ENCODE results near the gene KCTD17.

Gene KCTD17

DNA sequence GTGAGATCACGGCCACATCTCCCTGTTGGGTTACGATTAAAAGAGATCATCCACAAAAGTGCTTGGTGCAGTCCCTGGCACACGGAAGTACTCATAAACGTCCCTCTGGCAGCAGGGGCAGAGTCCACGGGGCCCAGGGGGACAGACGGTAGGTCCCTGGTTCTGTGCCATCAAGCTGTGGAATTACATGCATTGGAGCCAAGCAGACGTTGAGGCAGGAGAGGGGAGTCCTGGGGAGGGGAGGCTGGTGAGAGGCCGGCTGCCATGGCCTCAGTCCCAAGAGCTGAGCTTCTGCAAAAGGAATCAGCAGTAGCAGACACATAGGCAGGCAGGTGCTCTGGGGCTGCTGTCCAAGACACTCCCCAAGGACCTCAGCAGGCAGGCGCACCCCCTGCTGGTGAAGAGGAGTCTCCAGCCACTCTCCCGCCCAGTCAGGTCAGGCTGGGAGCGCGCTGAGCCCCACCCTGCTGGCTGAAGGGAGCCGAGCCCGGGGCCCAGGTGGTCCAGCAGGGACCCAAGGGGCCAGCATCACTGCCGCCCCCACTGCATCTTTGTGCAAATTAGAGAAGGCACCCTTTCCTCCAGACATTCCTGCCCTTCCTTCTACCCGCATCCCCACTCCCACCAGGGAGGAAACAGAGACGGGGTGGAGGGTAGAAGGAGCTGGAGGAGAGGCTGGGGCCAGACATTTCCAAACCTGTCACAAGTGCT, 7.6 kb upstream of the KCTD17 start:
- DNase-seq, result peak; percentile 59 to 71

DNA sequence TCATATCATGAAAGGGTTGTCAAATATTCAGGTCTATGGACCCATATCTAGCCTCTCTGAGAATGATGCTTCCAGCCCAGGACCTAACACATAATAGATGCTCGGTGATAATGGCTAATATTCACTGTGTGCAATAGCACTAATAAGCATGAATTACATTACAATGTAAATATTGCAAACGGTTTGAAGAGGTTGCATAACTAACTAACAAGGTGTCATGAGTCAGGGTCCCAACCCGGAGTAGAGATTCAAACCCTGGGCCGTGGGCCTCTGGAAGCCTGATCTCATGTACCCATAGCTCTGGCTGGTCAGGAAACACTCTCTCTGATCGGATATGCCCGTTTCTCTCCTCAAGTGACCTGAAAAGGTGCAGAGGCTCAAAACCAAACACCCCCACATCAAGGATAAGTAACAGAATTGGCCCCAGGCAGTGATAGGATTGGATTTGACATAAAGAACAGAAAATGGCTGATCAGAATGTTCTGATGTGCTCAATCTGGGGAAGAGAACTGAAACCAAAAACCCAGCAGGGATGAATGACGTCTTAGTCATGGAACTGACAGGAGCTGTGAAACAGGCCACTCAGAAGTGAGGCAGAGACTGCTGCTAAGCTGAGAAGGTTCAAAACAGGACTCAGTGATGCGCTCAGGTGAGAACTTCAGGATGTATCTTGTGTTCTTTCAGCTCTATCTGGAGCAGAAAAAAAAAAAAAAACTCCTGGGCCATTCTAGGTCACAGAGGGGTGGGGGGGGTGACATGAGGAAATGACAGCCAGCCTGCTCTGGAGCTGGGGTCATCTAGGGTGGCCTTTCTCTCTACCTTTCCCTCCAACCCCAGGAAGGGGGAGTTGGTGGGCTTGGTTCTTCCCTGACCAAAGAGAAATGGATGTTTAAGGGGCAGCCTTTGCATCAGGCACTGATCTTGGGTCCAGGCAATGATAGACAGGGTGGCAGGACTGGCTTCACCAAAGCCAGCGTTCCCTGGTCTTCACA, 6.6 kb upstream of the KCTD17 start:
- DNase-seq, result no peak

GRCh38 chr22:37045958-37046357, 5.6 kb upstream of the KCTD17 start:
- peak; percentile 54 to 64 for DNase-seq

- DNase-seq, result no peak
Observed at GRCh38 chr22:37046589-37046988, 5.0 kb upstream of the KCTD17 start.

DNA sequence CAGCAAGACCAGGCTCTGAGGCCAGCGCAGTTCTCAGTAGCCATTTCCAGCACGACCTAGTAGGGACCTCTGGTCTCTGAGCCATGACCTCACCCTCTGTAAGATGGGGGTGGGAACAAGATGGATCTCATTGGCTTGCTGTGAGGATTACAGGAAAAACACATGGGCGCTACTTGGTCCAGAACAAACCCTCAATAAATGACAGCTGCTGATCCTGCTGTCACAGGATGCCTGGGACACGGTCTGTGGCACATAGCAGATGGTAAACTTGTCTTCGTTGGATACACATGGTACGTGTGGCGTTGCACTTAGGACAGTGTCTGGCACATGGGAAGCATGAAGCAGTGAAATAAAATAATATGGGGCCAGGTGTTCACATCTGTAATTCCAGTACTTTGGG, 4.5 kb upstream of the KCTD17 start:
- DNase-seq, result no peak

- DNase-seq, result no peak
Observed at GRCh38 chr22:37048133-37048532, 3.4 kb upstream of the KCTD17 start.

DNA sequence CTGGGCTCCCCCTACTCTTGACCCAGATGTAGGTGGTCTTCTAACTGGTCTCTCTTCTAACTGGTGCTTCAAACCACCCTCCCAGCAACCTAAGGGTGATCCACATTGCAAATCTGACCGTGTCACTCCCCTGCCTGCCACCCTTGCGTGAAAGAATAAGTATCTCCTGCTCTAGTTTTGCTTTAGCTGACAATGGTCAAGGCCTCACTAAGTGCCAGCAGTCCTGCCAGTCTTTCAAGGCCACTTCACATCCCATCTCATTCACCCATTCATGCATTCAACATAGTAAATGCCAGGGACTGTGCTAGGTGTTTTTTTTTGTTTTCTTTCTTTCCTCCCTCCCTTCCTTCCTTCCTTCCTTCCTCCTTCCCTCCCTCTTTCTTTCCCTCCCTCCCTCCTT, 2.3 kb upstream of the KCTD17 start:
- no peak for DNase-seq

DNA sequence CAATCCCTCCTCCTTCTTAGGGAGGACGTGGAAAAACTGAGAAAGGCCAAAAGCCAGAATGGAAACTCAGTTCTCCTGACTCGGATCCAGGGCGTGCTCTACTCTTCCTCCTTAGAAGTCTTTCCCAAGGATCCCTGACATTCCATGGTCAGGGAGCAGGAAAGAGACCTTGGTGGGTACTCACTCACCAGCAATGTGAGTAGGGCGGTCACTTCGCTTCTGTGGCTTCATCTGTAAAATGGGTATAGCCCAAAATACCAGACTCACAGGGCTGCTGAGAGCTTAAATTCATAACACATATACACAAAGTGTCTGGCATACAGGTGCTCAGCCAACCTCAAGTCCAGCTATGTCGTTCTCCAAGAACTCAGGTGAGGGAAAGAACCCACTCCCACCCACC, 629 bp upstream of the KCTD17 start:
- no peak for DNase-seq

- no peak for DNase-seq
Observed at GRCh38 chr22:37052386-37053309, 1.1 kb downstream of the KCTD17 start.

- DNase-seq, result no peak
Observed at GRCh38 chr22:37053310-37054055, 1.9 kb downstream of the KCTD17 start.

- no peak for DNase-seq
Observed at GRCh38 chr22:37054056-37054395, 2.5 kb downstream of the KCTD17 start.

- DNase-seq, result no peak
Observed at GRCh38 chr22:37054600-37055365, 3.2 kb downstream of the KCTD17 start.

DNA sequence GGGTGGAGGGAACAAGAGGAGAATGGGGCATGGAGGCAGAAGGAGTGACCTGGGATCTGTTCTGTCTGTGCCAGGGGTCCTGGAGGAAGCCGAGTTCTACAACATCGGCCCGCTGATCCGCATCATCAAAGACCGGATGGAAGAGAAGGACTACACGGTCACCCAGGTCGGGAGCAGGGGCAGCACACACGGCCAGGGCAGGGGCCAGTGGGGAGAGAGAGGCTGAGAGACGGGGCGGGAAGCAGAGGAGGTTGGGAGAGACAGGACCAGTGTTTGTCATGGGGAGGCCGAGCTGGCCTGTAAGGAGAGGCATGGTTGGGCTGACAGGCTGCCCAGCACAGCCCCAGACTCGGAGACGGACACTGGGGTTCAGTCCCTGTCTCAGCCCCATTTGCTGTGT, 4.7 kb downstream of the KCTD17 start:
- DNase-seq, result no peak

DNA sequence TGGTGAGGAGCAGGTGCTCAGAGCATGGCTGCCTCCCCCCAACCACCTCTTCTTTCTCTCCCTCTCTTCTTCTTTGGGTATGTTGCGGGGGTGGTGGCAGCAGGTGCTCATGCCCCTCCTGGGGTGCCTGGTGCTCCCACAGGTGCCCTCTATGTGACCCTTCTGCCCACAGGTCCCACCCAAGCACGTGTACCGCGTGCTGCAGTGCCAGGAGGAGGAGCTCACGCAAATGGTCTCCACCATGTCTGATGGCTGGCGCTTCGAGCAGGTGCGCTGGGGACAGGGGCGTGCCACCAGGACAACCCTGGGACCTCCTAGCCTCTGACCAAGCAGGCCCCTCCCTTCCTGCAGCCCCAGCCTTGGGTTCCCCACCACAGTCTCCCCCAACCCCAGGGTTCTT, 5.7 kb downstream of the KCTD17 start:
- no peak for DNase-seq

DNA sequence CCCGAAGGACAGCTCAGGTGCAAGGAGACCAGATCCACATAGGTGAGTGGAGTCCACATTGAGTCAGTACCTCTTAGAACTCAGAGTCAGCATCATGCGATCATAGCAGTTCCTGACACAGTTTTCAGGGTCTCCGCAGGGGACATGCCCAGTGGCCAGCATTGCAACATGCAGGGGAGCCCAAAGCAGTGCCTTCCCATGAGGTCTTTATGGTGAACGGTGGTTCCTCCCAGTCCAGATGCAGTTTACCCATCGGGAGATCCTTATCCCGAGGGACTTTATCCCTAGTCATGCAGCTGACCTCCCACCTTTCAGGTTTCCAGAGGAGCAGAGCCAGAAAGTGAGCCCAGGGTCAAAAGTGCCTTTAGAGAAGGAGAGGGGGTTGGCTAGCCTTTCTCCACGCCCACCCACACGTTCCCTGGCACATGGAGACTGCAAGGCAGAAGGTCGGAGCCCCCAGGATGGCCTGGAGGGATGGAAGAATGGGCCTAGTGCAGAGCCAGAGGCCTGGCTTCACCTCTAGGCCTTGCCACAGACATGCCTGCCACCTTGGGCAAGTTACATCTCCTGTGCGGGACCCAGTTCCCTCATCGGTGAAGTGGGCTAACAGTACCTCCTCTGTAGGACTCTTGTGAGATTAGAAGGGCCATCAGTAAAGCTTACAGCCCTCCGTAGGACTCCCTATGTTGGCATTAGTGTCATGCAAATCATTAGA, 6.4 kb downstream of the KCTD17 start:
- no peak for DNase-seq

DNA sequence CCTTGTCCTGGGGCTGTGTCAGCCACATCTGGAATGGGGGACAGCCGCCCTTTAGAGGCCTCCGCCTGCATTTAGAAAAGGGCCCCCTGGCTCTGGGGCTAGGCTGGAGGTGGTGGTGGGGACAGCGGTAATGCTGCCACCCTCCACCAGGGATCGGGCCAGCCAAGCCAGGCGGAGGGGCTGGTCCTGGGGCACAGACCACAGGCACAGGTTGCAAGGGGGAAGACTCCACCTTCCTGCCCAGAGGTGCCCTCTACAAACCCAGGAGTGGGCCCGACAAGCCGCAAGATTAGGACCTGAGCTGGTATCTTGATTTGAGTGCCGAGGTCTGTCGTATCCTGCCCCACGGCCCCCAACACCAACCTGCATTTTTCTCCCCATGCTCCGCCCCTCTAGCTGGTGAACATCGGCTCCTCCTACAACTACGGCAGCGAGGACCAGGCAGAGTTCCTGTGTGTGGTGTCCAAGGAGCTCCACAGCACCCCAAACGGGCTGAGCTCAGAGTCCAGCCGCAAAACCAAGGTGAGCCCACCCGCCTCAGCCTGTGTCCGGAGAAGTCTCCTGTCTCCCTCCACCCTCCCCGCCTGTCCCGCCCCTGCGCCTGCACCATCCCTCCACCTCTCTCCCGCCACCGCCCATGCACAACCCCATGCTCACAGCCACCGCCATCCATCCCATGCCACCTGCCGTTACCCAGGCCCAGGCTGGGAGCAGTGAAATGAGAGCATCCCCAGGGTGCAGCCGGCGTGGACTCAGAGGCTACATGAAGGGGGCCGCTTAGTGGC, 7.6 kb downstream of the KCTD17 start:
- DNase-seq, result no peak

GRCh38 chr22:37059876-37060449, 8.4 kb downstream of the KCTD17 start:
- DNase-seq, result no peak

GRCh38 chr22:37060801-37061610, 9.5 kb downstream of the KCTD17 start:
- DNase-seq, result no peak
